Jurkat, Clone E6-1 (cell line): ENCODE results near the gene ARHGAP15.

Experiments used
- DNase-seq: peaks from one replicate; pipeline ENCODE4 v3.0.0-alpha.2; 2011; ENCODE audit warnings: low read depth, low spot score
- H3K4me3 ChIP-seq: 2 replicates; pipeline ENCODE4 v1.5.1; 2011; ENCODE audit warnings: mild to moderate bottlenecking, low read length, control low read depth, moderate library complexity

ARHGAP15 gene

GRCh38 chr2:143607231-143608062, 478.2 kb downstream of the ARHGAP15 start:
- DNase-seq = no peak
- H3K4me3 ChIP-seq = no peak overlapping the region

- no peak overlapping the region for H3K4me3 ChIP-seq
- no peak for DNase-seq
Observed at GRCh38 chr2:143608063-143608423, 478.8 kb downstream of the ARHGAP15 start.

- H3K4me3 ChIP-seq = no peak overlapping the region
- peak; percentile 37 for DNase-seq
Observed at GRCh38 chr2:143608758-143609157, 479.5 kb downstream of the ARHGAP15 start.

- H3K4me3 ChIP-seq = no peak overlapping the region
- DNase-seq = no peak
Observed at GRCh38 chr2:143611336-143611735, 482.1 kb downstream of the ARHGAP15 start.

GRCh38 chr2:143615562-143615961, 486.3 kb downstream of the ARHGAP15 start:
- H3K4me3 ChIP-seq = no peak overlapping the region
- no peak for DNase-seq

GRCh38 chr2:143616452-143616851, 487.2 kb downstream of the ARHGAP15 start:
- peak; percentile 65 for DNase-seq
- no peak overlapping the region for H3K4me3 ChIP-seq

- H3K4me3 ChIP-seq = no peak overlapping the region
- DNase-seq = no peak
Observed at GRCh38 chr2:143617803-143618415, 488.7 kb downstream of the ARHGAP15 start.

- no peak for DNase-seq
- no peak overlapping the region for H3K4me3 ChIP-seq
Observed at GRCh38 chr2:143622106-143622505, 492.9 kb downstream of the ARHGAP15 start.

- no peak overlapping the region for H3K4me3 ChIP-seq
Observed at GRCh38 chr2:143623231-143623908, 494.2 kb downstream of the ARHGAP15 start.

GRCh38 chr2:143623909-143624260, 494.7 kb downstream of the ARHGAP15 start:
- DNase-seq = no peak
- no peak overlapping the region for H3K4me3 ChIP-seq

More at GRCh38 chr2:143623231-143623908, 494.2 kb downstream of the ARHGAP15 start:
- no peak for DNase-seq

GRCh38 chr2:143629340-143629739, 500.1 kb downstream of the ARHGAP15 start:
- no peak overlapping the region for H3K4me3 ChIP-seq
- no peak for DNase-seq

- DNase-seq = peak; percentile 54
- H3K4me3 ChIP-seq = no peak overlapping the region
Observed at GRCh38 chr2:143632751-143633374, 503.6 kb downstream of the ARHGAP15 start.

GRCh38 chr2:143633419-143633818, 504.2 kb downstream of the ARHGAP15 start:
- H3K4me3 ChIP-seq = no peak overlapping the region
- no peak for DNase-seq

- no peak for DNase-seq
- no peak overlapping the region for H3K4me3 ChIP-seq
Observed at GRCh38 chr2:143635302-143635701, 506.1 kb downstream of the ARHGAP15 start.

- no peak for DNase-seq
- H3K4me3 ChIP-seq = no peak overlapping the region
Observed at GRCh38 chr2:143635936-143636335, 506.7 kb downstream of the ARHGAP15 start.

- no peak for DNase-seq
- H3K4me3 ChIP-seq = no peak overlapping the region
Observed at GRCh38 chr2:143640826-143641225, 511.6 kb downstream of the ARHGAP15 start.

GRCh38 chr2:143645921-143646645, 516.9 kb downstream of the ARHGAP15 start:
- DNase-seq = no peak
- no peak overlapping the region for H3K4me3 ChIP-seq

- DNase-seq = no peak
Observed at GRCh38 chr2:143649226-143649740, 520.1 kb downstream of the ARHGAP15 start.

GRCh38 chr2:143652692-143653091, 523.5 kb downstream of the ARHGAP15 start:
- DNase-seq = no peak
- H3K4me3 ChIP-seq = no peak overlapping the region

More at GRCh38 chr2:143649226-143649740, 520.1 kb downstream of the ARHGAP15 start:
- H3K4me3 ChIP-seq = no peak overlapping the region
